Hematopoietic multipotent progenitor cell treated with erythropoietin and hydrocortisone succinate and interleukin-3 and kit ligand, for 15 days (in vitro differentiated cells): ENCODE measurements around the gene L1CAM.

Experiments
- DNase-seq: peaks from one replicate; pipeline ENCODE4 v3.0.0-alpha.2; 2015; ENCODE audit warnings: low spot score

L1CAM gene

DNA sequence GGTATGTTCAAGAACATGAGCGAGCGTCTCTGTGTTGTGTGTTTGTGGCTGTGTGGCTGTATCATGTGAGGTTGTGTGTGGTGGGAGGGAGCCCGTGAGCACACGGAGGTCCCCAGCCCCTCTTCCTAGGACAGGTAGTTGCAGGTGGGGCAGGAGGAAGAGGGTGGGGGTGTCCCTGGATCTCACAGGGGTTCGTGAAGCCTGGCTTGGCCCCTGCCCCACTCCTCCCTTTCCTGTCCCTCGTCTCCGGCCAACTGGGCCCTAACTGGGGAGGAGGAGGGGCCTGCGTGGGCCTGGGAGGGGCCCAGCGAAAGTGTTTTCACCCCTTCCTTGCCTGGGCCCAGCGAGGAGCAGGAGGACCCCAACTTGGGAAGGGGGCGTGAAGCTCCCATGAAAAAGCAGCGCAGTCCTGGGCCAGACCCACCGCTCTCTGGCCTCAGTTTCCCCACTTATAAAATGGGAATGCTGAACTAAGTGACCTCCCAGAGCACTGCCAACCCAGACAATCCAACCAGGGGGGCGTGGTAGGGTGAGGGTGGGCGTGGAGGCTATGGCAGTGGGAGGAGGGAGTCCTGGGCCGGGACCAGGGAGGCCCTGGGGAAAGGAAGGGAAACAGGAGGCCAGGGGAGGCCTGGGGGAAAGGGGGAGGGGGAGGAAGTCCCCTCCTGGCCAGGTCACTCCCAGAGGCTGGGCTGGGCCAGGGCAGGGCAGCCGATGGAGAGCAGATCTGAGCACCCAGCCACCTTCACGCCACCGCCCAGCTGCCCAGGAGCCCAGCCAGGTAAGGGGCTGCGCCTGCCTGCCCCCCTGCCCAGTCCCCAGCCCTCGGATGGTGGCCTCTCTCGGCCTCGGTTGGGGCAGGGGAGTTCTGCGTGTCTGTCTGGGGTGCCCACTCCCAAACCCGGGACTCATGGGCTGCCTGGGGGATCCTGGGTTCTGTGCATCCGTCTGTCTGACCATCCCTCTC is 18.3 kb upstream of the L1CAM start, which contains the start of gene AVPR2:
Gene AVPR2, plus strand, starts transcription at position 683 of the 967 bp plus-strand sequence. CDS start 473 bp downstream, outside the sequence.
- DNase-seq, result no peak

DNA sequence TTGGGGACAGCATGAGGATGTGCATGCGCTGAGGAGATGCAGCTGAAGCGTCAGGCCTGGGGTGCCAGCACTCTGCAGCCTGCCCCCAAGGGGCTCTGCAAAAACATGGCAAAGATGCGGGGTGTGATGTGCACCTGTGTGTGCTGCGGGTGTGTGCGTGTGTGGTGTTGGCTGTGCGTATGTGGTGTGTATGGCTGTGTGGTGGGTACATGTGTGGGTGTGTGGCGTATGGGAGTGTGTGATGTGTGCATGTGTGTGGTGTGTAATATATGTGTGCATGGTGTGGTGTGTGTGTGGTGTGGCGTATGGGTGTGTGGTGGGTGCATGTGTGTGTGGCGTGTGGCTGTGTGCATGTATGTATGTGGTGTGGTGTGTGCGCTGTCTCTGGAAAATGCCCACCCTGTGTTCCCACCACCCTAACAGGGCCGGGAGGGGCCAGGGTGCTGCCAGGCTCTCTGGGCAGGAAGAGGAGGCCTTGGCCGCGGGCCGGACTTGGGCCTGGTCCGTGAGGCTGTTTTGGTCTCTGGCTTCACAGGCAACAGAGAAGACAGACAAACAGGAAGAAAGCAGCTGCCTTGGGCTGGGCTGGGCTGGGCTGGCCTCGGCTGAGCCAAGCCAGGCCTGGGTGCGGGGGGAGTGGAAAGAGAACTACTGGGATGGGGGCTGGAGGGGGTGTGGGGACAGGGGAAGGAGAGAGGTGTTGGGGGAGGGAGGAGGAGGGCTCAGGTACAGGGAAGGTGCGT is 17.4 kb upstream of the L1CAM start:
- no peak for DNase-seq

DNA sequence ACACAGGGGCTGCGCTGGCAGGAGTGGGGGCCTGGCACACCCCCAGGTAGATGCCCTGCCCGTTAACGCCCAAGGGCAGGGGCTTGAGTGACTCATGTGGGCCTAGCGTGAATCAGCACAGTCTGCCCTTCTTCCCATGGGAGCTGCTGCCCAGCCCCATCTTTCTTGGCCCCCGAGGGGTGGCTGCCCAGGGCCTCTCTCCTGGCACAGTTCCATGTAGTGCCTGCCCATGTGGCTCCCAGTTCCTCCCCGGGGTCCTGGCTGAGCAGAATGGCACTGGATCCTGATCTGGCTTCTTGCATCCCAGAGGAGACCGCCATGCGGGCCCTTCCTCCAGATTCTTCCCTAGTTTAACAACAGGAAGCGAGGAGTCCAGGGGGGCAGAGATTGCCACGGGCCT is 16.4 kb upstream of the L1CAM start:
- no peak for DNase-seq

DNA sequence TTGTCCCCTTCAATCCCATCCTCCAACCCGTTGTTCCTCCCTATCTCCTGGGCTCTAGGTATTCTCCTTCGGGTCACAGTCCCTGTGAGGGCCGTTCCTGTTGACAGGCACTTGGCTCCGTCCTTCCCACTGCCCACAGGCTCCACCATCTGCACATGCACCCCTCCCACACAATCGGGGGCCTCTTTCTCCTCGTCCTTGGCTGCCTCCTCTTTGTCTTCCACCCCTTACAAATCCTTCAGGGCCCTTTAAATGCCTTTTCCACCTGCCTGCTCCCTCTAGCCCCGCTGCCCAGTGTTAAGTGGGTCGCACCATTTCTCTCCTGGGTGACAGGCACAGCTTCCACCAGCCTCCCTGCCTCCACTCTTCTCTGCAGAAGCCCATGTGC is 15.8 kb upstream of the L1CAM start:
- DNase-seq, result no peak

DNA sequence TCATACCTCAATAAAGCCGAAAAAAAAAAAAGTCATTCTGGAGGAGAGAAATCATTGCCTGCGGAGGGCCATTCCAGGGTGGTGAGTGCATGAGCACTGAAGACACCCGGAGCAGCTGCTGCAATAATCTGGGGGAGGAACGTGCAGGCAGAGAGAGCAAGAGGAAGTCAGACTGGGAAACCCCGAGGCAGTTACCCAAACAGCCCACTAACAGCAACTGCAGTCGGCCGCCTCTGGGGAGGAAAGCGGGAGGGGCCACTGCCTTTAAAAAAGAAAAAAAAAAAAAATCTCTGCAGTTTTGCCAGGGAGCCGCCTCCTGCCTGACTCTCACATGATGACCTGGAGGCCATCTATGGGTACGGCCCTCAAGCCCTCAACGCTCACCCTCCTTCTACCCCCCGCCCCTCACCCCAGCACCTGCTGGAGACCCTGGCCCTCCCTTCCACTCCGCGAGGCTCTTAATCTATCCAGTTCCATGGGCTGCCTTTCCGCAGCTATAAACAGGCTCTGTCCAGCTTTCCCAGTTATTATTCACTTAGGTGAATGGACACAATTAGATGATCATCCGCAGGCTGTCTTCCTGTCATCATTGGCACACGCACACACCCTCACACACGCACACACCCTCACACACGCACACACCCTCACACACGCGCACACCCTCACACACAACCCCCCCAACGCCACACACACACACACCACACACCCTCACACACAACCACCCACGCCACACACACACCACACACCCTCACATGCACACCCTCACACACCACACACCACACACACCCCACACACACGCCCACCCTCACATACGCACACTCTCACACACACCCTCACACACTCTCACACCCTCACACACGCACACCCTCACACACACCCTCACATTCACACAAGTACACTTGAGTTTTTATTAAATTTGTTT is 15.1 kb upstream of the L1CAM start:
- DNase-seq, result no peak

DNA sequence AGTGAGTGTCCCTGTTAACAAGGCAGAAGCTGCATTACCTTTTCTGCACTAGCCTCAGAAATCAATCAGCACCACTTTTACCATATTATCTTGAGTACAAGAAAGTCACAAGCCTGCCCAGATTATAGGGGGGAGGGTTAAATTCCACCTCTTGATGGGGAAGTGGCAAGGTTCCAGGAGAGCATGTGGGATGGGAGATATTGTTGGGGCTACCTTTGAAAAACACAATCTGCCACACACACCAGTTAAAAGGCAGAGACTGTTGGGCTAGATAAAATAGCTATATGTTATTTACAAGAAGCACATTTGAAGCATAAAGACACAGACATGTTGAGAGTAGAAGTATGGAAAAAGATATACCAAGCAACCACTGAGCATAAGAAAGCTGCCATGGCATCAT is 11.9 kb upstream of the L1CAM start:
- peak; percentile 54 for DNase-seq

DNA sequence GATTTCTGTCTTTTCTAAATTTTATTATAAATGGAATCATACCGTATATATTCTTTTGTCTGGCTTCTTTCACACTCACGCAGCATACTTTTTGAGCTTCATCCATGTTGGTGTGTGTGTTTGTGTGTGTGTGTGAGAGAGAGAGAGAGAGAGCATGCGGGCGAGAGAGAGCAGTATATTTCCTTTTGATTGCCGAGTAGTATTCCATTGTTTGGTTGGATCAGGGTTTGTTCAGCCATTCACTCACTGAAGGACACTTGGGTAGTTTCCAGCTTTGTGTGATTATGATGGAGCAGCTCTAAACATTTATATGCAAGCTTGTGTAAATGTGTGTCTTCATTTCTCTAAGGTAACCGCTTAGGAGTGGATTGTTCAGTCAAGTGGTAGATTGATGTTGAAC is 3.1 kb upstream of the L1CAM start:
- no peak for DNase-seq

DNA sequence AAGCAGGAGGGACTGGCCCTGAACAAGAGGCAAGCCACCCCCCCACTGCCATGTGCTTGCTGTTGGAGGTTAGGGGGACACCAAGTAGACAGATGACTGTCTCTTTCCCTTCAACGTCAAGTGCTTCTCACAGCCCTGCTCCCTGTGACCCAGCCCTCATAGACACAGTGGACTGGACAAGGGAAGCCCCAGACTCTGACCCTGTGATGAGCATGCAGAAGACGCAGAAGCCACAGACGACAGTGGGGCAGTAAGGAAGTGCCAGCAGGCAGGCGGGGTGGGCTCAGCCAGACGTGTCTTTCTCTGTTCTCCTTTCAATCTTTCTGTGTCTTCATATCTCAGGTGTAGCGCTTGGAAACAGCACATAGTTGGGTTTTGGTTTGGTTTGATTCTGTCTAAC is 2.4 kb upstream of the L1CAM start:
- no peak for DNase-seq

DNA sequence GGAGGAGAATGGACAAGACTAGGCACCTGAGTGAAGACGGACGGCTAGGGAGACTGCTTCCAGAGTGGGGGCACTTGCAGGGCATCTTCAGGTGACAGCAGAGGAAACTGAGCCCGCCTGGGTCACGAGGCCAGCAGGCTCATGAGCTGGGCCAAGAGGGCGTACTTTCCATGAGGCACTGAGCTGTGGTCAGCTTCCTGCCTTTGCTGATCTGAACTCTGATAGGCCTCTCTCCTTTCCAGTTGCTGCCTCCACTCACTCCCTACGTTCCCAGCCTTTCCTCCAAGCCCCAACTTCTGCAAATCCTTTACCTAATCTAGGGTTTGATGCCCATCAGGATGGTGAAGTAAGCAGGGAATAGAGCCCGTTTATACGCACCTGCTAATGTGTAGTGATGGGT is 1.4 kb upstream of the L1CAM start:
- no peak for DNase-seq

DNA sequence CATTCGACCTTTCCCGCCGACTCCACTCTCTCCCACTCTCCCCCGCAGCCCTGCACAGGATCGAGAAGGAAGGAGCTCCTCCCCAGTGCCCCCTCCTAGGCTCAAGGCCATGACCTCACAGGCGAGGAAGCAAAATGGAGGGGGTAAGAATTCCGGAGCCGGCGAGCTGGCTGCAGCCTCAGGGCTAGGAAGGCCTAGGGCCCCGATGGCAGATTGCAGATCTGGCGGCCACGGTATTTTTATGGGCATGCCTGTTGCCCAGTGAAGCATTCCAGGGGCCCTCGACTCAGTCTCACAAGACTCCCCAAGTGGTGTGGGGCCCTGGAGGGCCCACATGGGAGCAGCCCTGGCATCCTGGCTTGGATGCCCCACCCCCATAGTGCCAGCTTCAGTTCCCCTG is 942 bp upstream of the L1CAM start:
- no peak for DNase-seq

DNA sequence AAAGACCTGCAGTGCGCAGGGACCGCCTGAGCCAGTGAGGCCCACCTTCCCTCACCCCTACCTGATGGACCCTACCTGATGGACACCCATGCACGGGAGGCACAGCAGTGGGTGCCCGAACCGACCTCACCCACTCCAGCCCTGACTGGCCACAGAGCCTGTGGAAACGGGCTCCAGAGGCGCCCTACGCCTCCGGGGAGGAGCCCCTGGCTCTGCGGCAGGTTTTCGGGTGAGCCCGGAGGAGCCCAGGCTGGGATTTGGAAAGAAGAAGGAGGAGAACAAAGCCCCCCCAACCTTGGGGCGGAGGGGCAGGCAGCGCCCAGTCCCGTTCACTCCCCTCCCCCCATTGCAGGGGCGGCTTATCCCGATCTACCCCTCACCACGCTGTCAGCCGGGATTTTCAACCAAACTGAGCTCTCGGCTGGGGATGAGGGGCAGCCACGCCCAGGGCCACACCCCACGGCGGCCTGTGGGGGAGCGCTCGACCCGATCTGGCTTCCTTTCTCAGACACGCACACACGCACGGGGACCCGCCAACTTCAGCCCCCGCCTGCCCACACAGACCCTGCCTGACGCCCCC is 675 bp downstream of the L1CAM start:
- DNase-seq, result no peak

DNA sequence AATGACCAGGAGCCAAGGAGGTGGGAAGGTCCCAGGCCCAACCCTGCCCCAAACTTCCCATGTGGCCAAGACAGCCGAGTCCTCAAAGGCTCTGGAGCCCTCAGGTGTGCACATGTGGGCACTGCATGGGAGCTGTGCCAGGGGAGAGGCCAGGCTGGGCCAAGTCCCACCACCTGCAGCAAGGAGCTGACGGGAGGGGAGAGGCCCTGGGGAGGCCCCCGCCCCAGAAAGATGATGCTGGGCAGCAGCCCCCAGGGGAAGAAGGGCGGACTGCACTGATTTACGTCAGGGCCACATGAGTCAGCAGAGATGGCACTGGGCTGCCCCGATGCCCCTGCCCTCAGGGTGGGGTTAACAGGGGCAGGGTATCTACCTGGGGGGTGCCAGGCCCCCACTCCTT is 1.4 kb downstream of the L1CAM start:
- DNase-seq, result no peak

DNA sequence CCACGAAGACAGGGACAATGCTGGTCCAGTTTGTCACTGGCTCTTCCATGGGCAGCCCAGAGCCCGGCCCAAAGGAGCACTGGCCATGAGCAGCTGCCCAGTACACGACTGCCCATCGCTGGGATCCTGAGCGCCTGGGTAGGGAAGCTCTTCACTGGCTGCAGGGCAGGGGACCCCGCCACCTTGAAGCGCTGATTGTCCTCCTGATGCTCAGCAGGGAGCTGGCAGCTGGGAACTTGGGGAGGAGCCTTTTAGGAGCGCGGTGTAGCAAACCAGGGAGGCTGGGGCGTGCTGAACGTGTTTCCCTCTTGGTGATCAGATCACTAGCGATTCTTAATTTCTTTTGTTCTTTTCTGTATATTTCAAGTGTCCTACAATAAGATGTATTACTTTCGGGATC is 1.8 kb downstream of the L1CAM start:
- no peak for DNase-seq

DNA sequence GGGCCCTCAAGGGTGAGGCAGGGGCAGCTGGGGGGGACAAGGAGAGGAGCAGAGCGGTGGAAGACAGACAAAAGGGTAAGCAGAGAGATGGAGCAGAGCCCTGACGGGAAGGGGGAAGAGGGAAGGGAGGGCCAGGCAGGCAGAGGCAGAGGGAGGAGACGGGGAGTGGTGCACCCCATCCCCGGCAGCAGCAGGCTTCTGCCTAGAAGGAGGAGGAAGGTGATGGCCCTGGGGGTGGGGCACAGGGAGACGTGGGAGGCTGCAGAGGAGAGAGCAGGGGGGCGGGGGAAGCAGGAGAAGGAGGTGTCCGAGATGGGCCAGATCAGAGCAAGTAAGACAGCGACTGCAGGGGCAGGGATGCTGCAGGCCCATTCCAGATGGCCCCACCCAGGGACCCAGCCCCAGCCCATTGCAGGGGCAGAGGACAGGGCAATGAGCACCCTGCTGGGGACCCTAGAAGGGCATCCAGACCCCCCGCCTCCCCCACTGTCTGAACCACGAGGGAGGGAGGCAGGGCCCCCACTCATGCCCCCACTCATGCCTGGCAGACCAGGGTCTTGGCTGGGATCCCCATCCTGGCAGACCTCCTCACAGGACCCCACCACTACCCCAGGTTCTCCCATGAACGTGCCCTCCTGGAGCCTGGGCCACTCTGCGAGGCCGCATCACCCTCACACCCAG is 2.7 kb downstream of the L1CAM start:
- DNase-seq, result no peak

DNA sequence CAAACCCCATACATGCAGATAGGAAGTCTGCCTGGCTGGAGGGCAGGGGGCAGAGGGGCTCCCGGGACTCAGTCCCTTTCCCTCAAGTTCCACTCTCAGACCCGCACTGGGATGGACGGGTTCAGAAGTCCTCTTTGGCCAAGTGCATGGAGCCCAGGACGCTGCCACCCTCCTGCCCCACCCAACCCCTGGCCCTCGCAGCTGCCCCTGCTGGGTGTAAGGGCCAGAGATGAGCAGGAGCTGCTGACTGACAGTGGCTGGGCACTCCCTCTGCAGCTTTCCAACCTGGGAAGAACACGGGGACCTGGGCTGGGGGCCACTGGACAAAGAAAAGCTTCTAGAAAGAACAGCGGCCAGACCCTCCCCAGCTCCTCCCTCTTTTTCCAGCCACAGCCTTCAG is 3.4 kb downstream of the L1CAM start:
- DNase-seq, result no peak

DNA sequence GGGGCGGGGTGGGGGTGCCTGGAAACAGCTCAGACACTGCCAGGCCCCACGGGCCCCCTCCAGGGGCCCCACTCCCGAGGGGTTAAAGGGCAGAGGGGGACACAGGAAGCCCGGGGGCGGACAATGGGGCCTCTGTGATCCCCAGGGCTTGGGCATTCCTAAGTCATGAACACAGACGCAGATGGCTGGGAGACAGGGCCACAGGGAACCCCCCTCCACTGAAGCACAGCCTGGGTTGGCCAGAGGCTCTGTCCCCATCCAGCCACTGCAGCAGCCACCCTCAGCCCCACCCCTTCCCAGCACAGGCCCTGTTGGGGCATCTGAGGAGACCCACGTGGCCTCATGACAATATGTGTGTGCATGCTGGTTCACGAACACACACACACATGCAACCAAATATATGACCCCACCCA is 3.9 kb downstream of the L1CAM start:
- no peak for DNase-seq

DNA sequence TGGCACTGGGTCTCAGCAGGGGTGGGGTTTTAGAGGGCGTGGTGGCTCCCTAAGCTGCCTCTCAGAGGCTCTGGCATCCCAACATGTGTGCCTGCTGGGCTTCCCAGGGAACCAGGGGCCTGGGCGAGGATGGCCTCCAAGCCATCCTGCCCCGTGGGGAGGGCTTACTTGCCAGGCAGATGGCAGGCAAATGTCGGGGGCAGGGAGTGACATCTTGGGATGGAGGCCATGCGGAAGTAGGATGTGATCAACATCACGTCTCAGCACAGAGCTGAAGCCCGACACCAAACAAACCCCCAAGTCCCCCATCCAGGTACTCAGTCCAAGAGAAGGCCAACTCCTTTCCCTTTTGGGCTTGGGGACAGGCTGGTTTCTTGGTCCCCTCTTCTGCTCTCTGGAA is 4.7 kb downstream of the L1CAM start:
- no peak for DNase-seq

DNA sequence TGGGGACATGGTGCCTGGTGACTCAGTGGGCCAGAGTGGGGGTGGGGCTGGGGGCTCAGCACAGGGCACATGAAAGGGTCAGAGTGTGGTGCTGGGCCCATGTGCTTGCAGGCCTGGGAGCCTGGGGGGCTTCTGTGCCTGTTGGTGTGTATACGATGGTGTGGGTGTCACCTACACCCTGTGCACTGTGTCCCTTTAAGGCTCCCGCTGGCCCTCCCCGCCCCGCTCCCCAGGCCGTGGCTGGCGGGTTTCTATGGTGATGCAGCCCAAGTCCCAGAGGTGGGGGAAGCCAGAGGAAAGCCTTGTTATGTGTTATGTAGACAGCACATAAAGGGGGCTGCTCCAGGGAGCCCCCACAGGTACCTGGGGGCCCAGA is 5.5 kb downstream of the L1CAM start:
- no peak for DNase-seq

DNA sequence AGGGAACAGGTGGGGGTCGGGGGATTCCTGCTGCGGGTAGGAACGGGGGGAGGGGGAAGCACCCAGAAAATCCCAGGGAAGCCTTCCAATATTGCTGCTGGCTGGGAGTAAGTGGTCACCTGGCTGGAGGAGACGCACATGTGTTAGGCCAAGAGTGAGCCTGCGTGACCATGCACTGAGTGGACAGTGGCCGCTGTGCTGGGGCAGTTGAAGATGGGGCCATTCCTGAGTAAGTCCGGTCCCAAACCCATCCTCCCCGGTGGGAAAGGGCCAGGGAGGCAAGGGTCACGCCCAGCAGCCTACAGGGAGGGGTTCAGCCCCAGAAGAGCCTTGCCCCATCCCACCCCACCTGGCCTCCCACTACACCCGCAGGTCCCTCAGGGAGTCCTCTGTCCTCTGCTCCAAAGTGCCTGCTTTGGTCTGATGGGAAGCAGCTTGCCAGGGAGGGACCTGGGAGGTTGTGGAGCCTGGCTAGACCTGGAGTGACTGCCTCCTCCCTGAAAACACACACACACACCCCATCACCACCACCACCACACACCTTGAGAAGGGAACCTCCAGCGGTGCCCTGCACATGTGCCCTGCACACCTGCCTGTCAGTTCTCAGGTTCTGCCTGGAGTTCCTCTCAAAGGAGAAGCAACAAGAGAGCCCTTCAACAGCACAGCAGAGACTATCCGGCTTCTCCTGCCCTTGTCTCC is 6.1 kb downstream of the L1CAM start:
- DNase-seq, result no peak

DNA sequence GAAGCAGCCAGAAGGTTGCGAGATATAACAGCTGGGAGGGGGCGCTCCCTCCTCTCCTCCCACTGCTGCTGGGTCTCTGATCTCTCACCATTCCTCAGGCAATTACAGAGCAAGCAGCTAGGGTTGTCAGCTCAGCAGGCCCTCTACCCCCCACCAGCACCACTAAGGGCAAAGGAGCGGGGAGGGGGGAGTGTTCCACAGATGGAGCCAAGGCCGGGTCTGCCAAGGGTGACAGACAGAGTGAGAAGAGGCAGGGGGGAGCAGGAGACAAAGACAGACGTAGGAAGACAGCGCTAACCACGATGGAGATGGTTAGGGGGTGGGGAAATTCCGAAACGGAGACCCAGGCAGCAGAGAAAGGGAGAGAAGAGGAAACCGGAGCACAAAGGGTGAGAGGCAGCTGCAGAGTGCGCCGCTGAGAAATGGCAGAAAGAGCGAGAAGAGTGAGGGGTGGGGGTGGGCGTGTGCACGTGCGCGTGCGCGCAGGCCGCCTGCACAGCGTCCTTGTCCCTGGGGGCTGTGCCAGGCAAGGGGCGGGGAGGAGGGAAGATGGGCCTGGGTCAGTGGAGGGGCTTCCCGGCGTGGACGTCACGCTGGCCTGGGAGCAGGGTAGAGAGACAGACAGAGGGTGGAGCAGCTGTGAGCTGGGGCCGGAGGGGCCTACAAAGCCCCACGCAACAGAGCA is 6.9 kb downstream of the L1CAM start:
- no peak for DNase-seq
